HG03520 (cell line): Measurements from ENCODE around the gene LAGE3.
"Not testable (repeated sequence)": the region's sequence is repeated elsewhere in the genome, so short reads cannot be mapped to it uniquely, and the experiment has no call there.

ENCODE experiments used
- ATAC-seq: cut with Tn5 transposase; IDR thresholded peaks from one replicate; pipeline ENCODE4 v1.9.1; 2021; ENCODE audit warnings: mild to moderate bottlenecking, moderate library complexity; ENCODE audit not compliant: unreplicated experiment

The LAGE3 gene

DNA sequence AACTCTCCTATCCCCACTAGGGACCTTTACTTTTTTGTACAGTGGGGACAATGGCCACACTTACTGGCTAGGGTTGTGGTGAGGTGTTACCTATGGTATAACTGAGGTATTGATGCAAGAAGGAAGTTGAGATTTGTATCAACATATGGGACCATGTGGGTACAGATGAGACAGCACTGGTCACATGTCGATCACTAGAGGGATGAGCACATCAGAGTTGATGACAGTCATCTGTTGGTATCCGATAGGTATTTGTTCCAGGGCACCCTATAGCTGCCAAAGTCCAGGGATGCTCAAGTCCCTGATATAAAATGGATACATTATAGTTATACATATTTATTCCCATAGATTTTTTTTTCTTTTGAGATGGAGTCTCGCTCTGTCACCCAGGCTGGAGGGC is 23.9 kb upstream of the LAGE3 start:
- ATAC-seq = no peak

DNA sequence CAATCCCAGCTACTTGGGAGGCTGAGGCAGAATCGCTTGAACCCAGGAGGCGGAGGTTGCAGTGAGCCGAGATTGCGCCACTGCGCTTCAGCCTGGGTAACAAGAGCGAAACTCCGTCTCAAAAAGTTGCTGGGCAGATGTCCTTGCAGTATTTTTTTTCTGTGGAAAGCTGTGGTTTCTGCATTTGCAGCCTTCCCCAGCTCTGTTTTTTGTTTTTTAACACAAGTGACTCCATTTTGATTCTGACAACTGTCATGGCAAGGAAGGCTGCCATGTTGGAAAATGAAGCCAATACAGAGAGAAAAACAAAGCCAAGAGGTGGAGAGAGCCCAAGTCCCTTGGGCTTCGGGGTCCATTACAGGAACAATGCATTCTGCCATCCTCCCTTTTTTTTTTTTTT is 23.0 kb upstream of the LAGE3 start:
- ATAC-seq = no peak

DNA sequence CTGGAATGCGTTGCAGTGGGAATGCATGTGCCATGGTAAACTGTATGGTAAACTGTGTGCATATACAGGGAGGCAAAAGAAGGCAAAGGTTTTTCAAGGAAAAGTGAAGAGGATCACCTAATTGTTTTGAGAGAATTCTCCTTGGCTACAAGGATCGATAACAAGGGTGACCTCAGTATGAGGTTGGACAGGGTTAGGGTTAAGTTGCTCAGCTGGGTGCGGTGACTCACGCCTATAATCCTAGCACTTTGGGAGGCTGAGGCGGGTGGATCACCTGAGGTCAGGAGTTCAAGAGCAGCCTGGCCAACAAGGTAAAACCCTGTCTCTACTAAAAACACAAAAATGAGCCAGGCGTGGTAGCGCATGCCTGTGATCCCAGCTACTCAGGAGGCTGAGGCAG is 22.3 kb upstream of the LAGE3 start:
- ATAC-seq = not testable (repeated sequence)

DNA sequence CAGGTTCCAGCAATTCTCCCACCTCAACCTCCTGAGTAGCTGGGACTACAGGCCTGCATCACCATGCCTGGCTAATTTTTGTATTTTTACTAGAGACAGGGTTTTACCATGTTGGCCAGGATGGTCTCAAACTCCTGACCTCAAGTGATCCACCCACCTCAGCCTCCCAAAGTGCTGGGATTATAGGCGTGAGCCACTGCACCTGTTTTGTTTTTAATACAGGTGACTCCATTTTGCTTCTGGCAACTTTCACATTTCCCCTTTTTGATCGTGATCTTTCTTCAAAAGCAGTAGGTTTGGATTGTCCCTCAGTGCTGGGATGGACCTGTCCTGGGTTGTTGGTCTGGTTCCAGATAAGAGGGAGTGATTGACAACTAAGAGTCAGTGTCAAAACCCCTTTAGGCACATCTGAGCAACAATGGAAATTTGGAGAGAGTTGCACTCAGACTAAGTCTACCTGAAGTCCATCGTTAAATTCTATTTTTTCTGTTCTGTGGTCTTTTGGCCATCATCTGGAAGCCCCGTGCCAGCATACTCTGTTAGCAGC is 17.6 kb upstream of the LAGE3 start:
- ATAC-seq = not testable (repeated sequence)

DNA sequence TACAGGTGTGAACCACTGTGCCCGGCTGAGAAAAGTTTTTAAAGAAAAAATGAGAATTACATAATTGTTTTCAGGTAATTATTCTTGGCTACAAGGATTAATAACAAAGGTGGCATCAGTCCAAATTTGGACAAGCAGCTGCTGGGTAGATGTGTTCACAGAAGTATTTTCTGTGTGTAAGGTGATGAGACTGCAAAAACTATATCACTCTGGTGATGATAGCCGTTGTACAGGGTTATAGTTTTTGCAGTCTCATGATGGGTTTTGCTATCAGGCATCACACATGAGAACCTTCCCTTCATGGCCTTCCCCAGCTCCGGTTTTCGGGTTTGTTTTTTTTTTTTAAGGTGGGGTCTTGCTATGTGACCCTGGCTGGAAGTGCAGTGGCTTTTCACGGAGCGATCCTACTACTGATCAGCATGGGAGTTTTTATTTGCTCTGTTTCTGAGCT is 16.4 kb upstream of the LAGE3 start:
- ATAC-seq = no peak

DNA sequence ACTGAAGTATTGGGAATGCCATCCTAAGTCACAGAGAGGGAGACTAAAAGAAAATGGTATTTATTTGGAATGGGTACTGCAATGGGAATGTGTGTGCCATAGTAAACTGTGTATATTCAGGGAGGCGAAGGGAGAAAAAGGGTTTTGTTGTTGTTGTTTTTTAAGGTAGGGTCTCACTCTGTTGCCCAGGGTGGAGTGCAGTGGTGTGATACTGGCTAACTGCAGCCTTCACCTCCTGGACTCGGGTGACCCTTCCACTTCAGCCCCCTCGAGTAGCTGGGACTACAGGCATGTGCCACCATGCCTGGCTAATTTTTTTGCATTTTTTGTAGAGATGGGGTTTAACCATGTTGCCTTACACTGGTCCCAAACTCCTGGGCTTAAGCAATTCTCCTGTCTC is 15.6 kb upstream of the LAGE3 start:
- ATAC-seq = no peak

DNA sequence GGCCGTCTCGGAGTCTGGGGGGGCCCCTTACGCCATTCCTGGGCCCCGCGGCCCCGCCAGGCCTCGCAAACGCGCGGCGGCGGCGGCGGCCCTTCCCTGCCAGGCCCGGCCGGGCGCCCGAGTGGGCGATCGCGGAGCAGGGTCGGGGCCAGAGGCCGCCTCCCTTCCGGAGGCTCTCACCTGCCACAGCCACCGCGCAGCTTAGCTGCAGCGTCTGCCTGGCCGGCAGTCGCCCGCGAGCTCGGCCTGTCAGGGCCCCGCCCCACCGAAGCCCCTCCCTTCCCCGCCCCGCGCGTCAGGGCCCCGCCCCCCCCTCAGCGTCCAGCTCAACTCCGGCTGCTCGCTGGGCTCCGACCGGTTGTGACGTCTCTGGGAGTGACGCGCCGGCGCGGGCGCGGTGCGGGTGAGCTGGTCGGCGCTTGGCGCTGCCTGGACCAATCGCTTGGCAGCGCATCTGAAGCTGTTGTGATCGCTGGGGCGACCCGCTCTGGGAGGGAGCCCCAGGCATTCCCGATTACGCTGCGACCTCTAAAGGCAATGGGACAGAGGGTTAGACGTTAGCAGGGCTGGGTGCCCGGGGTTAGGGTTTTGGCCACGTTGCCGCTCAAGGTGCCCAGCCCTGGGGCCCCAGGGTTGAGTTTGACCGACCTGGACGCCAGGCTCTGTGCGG is 11.5 kb upstream of the LAGE3 start, which contains the start of gene SLC10A3:
Gene SLC10A3 (minus strand): TSS at position 216 of the 670 bp plus-strand sequence. CDS start 1,689 bp downstream, outside the sequence.
- ATAC-seq = peak; percentile 67

DNA sequence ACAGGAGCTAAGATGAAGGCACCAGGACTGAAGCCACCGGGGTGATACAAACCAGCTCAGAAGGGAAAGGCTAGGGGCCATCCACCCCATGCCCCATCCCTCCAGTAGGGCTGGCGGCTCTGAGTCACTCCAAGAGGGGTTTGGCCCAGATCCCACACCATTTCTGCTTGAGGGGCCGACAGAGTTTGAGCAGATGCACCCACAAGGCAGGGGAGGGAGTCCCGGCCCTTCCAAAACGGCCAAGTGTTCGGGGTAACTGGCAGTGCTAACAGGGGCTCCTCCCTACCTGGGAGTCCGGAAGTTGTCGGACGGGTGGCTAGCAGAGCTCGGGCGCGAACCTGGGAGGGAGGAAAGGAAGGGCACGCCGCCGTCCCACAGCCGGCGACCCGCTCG is 10.9 kb upstream of the LAGE3 start:
- peak; percentile 21 for ATAC-seq

DNA sequence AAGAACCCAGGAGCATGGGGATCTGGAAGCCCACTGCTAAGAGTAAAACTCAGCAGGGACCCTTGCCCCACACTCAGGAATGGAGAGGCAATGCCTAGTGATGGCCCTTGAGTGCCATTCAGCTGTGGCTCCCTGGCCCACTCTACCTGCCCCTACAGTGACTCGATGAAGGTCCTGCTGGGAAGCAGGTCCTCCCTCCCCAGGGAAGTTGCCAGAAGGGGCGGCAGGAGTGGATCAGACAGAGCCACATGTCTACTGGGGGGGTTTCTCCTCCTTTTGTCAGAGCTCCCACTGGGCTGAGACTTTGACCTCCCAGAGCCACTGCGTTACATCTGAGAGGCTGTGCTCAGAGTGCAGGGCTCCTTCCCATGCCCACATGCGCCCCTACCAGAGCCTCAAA is 10.1 kb upstream of the LAGE3 start:
- no peak for ATAC-seq

DNA sequence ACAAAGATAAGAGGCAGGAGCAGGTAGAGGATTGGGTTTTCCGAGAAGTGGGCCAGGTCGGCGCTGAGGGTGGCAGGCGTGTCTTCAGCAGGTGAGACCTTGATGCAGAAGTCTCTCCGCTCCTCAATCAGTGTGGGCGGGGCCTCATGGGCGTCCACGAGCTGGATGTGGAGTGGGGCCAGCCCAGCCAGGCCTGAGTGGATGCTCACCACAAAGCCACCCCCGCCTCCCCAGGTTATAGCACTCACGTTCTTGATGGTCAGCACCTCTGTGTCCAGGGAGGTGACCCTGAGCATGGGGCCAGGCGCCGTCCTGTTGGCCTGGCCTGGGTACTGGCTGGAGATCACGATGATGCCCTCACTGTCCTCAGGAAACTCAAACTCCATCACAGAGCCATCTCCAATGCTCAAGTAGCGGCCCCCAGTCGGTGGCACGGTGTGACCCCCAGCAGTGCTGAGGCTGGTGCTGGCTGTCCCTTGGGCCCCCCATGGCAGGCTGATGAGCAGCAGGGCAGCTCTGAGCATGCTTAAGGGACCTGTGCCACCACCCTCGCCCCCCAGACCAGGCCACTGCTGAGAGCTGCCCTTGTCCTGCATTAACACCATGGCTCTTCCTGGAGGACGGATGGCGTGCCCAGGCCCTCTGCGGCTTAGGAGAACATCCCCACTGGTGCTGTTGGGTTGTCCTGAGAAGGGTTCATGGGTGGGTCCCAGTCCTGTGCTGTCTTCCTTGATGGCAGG is 9.4 kb upstream of the LAGE3 start:
- no peak for ATAC-seq

DNA sequence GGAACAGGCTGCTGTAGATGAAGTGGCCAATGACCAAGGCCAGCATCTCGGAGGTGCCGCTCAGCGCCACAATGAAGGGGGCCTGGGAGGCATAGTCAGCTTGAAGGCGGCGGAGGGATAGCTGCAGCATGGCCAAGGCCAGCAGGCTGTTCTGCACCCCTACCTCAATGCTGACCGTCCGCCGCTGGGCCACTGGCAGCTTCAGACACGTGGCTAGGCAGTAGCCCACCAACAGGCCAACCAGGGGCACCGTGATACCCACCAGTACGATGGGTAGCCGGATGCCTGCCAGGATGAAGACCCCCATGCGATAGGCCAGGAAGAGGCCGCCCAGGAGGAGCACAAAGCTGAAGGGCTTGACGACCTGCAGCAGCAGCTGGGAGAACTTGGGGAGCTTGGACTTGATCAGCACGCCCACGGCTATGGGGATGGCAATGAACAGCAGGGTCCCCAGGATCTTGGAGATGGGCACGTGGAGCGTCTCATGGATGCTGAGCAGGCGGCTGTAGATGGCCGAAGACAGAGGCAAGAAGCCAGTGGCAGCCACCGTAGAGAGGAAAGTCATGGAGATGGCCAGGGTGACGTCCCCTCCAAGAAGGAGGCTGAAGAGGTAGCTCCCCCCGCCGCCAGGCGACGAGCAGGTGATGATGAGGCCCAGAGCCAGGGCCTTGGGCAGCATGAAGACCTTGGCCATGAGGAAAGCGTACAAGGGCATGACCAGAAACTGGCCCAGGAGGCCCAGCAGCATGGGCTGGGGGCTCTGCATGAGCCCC is 8.6 kb upstream of the LAGE3 start:
- no peak for ATAC-seq

DNA sequence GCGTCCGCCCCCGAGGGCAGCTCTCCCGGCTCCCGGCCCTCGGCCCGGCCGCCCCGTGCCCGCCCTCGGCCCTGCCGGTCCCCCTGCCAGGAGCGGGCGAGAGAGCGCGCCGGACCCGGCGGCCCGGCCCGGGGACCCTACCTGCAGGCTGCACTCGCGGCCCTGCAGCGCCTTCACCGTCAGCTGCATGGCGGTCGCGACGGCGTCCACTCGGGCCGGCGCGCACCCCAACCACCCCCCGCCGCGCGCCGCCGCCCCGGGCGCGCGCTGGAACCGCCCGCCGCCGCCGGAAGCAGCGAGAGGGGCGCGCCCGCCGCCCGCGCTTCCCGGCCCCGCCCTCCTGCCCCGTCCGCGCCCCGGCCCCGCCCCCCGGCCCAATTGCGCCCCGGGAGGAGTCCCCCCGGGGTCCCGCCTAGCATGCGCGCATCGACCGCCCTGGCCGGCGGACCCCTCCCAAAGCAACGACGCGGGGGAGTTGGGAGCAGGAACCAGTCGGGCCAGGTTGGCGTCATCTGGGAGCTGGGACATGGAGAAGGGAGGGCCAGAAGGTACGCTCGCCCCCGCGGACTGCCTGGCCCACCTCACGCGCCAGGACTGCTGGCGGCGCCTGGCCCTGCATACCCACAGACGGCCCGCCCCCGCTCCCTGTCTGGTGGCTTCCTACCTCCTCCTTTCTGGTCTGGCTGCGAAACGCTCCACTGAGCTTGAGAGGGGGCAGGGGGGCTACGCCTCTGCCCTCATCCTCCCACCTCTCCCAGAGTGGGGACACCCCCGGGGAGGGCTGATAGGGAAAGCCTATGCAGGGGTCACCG is 7.5 kb upstream of the LAGE3 start, which contains the start of gene UBL4A:
Gene UBL4A (minus strand): TSS at position 220 of the 812 bp plus-strand sequence. CDS start 31 bp downstream, at position 189.
- no peak for ATAC-seq

DNA sequence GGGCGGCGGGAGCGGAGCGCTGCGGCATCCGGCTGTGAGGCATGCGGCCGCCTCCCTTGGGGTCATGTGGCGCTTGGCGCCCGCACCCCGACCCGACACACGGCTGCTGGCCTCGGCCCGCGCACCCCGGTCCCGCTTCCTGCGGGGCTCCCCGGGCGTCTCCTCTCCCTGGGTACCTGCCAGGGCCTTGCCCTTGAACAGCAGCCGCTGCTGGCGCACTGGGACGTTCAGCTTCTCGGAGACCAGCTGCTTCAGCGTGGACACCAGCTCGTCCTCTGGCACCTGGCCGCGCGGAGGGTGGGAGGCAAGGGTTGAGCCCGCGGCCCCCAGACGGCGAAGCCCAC is 6.9 kb upstream of the LAGE3 start:
- no peak for ATAC-seq

DNA sequence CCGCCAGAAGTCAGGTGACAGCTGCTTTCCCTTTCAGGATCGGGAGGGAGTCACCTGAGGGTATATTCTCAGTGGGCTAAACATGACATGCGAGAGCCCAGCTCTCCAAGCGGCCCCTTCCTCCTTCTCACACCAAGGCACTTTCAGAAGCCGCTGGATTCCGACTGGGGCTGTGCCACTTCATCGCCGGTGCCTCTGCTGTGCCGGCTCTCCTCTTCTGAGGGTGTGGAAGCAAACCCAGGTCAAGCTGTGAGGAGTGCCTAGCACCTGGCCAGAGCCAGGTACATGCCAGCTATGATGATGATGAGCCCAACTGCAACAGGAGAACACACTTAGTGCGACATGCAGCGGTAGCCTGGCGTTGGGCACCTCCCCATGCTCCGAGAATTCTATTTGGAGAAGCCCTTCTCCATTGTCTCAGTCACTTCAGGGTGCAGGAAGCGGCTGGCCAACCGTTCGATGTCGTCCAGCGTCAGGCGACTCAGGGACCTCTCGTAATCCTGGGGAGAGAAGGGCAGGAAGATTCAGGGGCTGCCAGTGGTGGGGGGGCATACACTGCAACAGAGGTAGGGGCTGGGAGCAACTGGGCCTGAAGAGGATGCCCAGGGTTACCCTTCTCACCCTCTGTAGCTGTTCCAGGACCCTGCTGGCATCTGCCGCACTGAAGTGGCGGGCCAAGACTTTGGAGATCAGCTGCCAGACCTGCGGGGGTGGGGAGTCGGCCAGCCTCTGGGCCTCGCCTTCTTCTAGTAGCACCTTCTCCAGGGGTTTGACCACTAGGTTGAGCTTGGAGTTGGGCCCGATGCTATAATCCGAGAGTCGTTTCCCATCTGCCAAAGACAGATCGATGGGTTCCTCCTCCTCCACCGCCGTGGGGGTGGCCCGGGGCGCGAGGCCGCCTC is 6.3 kb upstream of the LAGE3 start:
- ATAC-seq = no peak

DNA sequence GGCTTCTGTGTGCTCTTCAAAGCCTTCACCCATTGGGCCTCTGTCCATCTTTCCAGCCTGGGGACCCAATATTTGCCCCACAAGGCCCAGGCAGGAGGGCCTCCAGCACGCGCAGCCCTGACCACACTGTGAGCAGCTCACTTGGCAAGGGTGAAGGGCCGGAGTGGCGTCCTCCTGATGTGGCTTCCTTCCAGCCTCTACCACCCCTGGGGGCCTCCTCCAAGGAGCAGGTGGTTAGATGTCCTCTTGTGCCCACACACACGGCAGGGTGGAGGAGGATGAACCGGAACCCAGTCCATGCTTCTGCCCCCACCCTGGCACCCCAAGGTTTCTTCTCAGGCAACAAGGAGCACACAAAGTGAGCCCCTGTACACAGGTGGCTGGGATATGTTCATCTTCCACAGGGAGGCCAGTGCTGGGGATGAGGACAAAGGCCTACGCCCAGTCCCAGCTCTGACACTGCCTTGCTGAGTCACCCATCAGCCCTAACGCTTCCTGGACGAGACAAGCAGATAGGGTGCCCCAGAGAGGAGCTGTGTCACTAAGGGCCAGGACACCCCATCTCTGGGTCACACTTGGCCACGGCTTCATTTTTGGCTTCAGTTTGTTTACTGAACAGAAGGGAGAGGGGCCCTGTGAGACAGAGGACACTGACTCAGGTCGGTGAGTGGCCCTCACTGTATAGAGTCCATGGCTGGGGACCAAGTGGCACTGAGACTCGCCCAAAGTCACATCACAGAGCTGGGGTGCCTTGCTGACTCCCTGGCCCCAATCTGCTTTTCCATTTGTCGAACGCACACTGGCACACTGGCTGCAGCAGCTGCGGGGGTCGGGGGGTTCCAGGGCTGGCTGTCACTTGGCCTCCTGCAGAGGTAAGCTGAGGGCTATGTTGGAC is 5.4 kb upstream of the LAGE3 start:
- no peak for ATAC-seq

DNA sequence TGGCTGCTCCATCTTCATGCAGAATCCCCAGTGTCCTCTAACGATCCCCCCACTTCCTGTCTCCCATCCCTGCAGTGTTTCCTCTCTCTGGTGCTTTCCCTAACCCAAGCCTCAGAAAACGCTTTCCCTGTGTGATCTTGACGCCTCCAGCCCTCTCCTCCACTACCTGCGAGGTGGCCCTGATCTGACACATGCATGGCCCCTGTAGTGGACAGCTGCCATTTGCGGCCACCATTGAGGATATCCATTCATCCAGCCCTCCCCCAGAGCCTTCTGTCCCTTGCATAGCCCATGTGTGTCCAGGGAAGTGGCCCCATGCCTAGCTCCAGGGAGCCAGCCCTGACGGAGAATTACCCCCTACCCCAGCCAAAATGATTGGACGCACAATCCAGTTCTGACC is 4.2 kb upstream of the LAGE3 start:
- no peak for ATAC-seq

DNA sequence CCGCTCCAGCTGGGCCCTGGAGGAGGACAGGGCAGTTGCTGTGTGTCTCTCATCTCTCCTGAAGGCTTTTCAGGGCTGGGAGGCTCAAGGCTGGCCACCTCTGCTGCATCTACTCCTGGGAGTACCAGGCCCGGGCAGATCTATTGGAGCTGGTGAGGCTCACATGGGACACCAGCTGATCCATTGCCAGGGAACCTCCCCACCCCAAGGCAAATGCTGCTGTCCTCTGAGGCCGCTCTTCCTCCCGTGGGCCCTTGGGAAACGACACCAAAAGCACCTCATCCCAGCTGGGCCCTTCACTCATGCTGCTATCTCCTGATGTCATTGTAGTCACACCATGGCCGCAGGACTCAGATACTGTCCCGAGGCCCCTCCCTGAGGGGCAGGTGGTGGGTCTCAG is 3.7 kb upstream of the LAGE3 start:
- no peak for ATAC-seq

DNA sequence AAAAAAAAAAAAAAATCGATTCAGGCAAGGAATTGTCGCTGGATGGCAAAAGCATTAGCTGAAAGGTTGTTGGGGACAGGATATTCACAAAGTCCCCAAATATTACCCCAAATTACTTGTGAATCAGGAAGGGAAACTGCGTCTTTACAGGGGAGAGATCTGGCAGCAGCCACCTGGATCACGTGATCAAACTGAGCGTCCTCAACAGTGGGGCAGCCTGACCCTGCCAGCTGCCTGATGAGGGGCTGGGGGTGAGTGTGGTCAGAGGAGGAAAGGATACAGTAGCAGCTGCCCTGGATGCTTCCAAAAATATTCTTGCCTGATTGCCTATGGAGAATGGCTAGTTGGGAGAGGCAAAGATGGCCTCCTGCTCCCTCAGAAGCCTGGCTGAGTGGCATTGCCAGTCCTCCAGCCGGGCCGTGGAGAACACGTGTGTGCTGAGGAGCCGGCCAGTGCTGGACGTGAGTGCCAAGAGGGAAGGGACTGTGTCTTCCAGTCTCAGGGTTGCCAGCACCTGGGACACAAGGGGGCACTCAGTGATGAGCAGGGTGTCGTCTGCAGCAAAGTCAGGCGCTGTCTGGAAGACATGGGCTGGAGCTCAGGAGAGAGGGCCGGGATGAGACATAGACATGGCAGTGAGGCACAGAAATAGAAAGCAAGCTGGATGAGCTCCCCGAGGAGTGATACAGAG is 3.0 kb upstream of the LAGE3 start:
- no peak for ATAC-seq
